HG03571 (cell line): ENCODE data around the gene LRP1B.
"Not testable (repeated sequence)": the region's sequence is repeated elsewhere in the genome, so short reads cannot be mapped to it uniquely, and the experiment has no call there.

Source experiments
- ATAC-seq: cut with Tn5 transposase; IDR thresholded peaks from one replicate; pipeline ENCODE4 v1.9.1; 2021; ENCODE audit not compliant: unreplicated experiment

The LRP1B gene

DNA sequence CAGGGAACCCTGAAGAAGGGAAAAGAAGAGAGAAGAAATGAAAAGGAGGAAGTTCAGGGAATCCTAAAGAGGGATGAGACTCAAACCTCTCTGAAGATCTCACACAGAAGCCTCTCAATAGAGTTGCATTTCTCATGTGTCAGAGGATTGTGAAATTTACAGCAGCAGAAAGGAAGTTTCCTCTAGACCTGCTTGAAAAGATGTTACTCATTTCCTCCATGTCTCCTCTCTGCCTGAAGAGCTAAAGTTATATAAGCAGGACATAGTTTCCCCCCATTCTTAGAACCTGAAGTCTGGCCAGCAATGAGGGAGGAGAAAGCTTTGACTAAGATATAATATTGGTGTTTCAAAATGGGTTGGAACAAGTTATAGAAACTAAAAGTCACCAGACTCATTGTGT, 1155.6 kb downstream of the LRP1B start:
- ATAC-seq: no peak

DNA sequence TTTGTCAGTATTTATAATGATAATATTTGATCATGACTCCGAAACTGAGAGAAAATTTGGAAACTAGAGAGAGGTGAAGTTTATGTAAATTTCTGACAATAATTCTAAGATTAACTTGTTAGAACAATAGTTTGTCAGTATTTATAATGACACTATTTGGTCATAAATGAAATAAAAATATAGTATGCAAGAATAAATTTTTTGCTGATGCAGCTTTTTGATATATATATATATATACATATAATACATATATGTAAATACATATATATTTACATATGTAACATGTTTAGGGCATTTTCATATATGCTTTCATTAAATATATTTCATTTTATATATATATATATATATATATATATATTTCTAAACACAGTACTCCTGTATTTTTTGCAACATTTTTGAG, 1158.1 kb downstream of the LRP1B start:
- no peak for ATAC-seq

DNA sequence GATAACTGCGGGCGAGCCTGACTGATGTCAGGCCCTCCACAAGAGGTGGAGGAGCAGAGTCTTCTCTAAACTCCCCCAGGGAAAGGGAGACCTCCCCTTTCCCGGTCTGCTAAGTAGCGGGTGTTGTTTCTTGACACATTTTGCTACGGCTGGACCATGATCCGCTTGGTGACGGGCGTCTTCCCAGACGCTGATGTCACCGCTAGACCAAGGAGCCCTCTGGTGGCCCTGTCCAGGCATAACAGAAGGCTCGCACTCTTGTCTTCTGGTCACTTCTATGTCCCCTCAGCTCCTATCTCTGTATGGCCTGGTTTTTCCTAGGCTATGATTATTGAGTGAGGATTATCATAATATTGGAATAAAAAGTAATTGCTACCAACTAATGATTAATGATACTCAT, 1166.5 kb downstream of the LRP1B start:
- ATAC-seq: not testable (repeated sequence)

DNA sequence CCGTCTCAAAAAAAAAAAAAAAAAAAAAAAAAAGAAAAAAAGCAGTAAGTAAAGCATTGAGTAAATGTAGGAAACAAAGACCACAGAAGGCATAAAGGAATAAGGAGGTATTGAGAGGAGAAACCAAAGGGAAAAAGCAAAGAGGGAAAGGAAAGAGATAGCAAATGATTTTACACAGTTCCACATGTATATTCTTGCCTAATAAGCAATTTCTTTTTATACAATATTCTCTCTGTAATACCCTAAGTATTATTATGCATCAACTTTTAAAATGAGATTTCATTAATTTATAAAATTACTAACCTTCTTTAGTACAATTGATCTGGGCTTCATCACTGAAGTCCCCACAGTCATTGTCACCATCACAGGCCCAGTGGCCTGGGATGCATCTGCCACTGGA, 1180.9 kb downstream of the LRP1B start:
- no peak for ATAC-seq

DNA sequence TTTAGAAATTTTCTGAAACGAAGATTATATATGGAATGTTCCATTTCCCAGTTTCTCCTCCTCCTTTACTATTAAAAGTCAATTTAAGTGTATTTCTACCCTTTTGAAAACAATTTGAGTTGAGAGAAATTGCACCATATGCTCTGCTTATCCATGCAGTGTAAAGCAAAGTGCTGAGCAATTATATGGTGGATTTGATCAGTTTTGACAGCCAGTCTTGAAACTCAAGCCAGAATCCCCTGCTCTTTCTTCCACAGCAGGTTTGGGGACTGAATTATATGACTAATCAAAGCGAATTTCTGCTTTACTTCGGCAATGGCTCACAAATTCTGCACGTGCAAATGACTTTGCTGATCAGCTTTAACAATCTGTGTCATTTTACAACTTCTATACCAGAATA, 1183.6 kb downstream of the LRP1B start:
- no peak for ATAC-seq

DNA sequence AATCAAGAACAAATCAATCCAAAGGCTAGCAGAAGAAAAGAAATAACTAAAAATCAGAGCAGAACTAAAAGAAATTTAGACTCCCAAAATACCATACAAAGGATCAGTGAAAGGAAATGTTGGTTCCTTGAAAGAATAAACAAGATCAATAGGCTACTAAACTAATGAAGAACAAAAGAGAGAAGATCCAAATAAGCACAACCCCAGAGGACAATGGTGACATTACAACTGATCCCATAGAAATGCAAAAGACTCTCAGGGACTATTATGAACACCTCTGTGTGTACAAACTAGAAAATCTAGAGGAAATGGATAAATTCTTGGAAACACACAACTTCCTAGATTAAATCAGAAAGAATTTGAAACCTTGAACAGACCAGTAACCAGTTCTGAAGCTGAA, 1186.9 kb downstream of the LRP1B start:
- no peak for ATAC-seq

DNA sequence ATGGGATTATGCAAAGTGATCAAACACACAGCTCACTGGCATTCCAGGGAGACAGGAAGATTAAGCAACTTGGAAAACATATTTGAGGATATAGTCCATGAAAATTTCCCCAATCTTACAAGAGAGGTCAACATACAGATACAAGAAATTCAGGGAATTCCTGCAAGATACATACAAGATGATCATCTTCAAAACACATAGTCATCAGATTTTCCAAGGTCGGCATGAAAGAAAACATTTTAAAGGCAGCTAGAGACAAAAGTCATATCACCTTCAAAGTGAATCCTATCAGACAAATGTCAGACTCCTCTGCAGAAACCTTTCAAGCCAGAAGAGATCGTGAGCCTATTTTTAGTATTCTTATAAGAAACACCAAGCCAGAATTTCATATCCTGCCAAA, 1188.5 kb downstream of the LRP1B start:
- ATAC-seq: no peak

DNA sequence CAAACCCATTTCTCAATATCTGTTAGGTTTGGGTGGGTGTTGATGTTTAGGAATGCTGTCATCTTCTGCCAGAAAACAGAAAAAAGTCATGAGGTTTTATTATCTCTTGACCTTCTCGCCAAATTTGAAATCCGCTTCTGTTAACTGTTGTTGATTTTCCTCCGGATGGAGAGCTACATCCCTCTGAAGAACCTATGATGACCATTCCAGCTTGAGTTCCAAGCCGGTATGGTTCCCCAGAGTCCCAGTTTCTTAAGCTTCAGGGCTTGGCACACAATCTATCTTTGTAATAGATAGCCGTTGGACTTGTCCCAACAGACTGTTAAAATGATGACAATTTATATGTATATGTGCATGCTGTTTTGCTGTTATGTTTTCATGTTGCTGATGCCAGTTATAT, 1201.0 kb downstream of the LRP1B start:
- ATAC-seq: no peak

DNA sequence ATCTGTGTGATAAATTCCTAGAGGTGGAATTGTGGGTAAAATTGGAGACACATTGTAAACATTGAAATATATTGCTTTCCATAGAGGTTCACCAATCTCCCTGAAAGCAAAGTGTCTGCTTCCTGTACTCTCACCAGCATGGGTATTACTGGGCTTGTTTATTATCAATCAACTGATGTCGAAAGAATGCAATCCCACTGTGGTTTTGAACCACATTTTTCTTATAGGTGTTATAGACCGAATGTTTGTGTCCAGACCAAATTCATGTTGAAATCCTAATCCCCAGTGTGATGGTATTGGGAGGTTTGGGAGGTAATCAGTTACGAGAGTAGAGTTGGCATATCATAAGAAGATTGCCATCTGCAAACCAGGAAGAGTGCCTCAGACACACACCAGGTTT, 1212.4 kb downstream of the LRP1B start:
- no peak for ATAC-seq

DNA sequence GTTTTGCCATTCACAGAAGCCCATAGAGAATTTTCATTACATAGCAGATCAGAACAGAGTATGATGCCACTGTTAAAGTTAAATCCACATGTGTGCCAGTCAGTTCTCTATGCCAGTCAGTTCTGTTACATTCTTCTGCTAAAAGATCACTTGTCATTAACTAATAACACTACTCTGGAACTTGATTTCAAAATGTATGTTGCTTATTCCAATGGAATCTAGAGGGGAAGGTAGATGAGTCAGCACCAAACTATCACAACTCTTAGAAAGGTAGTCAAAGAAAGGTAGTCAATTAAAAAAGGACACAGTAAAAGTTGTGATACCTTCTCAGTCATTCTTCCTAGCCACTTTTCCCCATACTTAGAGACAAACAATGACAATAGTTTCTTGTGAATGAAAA, 1214.4 kb downstream of the LRP1B start:
- no peak for ATAC-seq

DNA sequence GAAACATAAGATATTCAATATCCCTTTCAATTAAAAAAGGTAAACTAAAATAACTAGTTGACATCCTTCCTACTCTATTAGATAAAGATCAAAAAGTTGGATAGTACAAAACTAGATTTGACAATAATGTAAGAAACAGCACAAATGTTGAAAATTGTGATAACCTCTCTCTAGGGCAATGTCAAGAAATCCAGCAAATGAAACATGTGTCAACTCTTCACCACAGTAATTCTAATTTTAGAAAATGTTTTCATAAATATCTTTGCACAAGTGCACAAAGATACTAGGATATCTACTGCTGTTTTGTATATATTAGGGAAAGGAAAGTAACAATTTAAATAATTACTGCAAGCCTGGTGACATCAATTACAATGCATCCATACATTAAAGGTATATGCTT, 1220.1 kb downstream of the LRP1B start:
- ATAC-seq: no peak

DNA sequence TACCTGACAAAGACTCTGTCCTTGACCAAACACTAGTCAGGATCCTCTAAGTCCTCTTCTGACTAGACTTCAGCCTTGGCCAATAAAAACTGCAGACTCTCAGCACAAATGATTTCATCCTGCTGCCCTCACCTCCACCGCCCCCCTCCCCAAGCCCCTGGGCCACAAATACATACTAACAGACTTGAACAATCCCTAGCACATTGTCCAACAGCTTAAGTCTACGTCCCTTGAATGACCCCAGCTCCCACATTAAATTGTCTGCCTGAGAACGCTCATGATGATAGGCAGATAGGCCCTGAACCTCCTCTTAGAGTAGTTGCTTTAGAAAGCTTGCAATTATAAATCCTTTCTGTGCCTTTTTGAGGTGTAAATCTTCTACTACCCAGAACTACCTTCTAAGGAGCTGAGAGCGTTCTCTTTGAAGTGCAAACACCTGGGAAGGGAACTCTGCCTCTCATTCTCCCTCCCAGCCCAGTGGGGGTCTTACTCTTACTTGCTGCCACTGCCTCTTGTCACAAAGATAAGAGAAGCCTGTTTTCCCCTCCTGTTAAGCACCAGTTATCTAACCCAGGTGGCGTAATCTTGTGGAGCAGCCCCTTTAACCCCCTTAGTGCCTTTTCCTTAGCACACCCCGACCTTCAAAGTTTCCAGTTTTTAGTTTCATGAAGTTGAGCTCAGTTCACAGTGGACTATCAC, 1225.6 kb downstream of the LRP1B start:
- no peak for ATAC-seq

DNA sequence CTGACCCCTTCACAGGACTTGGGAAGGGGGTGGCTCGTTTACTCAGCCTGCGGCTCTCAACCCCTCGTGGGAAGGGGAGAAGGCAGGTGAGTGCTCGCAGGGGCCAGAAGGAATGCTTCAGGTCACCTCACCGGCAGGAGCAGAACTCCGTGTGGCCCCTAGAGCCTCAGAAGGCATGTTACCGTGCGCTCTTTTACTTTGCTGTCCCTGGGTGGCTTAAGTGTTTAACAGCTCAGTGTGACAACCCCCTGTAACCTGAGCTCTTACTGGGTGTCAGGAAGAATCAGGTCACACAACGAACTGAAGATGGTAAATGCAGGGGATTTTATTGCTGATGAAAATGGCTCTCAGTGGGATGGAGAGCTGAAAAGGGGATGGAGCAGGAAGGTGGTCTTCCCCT, 1235.4 kb downstream of the LRP1B start:
- no peak for ATAC-seq

DNA sequence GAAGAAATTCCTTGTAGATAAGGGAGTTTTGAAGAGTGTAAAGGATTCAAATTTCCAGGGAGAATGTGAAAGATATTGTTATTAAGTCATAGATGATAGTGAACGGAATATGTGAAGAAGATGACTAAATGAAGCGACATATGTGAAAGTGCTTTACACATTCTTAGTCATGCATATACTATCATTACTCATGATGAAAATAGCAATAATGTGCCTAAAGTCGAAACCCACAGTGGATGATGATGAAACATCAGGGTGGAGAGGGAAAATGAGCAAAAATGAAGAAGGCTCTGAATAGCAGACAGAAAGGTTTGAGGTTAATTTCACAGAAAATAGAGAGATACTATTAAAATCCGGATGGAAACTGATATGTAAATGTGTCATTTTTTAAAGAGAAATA, 1237.1 kb downstream of the LRP1B start:
- ATAC-seq: no peak

DNA sequence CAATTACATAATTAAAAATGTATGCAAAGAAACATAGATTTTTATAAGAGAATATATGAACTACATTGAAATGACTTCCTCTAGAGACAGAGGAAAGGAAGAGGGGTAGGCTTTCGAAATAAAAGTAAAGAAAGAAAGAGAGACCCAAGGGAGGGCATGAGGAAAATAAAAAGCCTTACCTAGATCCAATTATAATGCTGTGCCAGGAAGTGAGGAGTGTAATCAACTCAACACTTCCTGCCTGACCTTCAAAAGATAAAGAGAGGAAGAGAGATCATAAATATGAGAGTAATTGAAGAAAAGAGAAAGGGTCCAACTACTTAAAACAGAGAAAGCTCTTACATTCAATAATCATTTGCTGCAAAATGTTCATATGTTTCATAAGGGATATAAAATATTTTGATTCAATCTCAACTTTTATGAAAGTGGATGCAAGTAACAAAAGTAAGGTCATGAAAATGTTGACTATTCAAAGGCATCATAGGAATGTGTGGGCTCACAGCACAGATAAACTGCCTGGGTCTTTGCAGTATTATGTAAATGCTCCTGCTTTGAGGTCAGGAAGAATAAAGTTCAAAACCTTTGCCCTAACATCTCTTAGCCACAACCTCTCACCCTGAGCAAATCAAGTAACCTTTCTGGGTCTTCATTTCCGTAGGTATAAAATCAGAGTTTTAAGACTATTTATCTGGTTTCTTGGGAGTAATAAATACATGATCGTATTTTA, 1237.7 kb downstream of the LRP1B start:
- no peak for ATAC-seq

DNA sequence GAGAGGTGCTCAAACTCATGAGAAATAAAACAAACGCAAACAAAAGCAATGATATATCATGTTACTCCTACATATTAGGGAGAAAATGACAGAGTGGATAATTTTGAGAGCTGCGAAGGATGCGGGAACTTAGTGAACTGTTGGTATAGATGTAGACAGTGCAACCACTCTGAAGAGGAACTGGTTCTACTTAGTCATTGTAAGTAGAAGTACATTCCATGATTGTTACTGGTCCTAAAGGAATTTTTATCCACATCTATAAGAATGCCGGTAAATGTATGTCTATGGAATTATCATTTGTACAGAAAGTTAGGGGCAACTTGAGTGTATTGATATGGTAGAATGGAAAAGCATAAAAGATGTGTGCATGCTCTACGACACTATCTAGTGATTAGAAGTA, 1238.4 kb downstream of the LRP1B start:
- no peak for ATAC-seq

DNA sequence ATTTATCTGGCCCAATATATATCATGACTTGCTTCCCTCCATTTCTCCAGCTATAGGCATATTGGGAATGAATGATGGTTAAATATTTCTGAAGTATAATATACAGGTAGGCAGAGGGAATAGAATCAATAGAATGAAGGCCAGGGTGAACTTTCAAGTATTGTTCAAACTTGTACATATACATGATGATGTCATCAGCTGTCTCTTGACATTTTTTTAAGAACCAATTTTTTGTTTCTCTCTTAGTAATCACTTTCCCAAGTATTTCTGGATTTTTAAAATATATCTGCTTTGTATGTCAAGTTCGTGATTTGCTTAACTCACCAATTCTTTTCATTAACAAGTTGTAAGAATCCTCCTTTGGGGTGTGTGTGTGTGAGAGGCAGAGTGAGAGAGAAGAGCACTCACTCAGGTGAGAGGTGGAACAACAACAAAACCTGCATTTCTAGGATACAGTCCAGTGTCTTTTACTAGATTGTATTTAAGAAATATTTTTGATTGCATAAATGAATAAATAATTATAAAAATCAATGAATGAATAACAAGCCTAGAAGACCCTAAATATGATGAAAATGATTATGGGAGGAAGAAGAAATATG, 1239.1 kb downstream of the LRP1B start:
- ATAC-seq: no peak

DNA sequence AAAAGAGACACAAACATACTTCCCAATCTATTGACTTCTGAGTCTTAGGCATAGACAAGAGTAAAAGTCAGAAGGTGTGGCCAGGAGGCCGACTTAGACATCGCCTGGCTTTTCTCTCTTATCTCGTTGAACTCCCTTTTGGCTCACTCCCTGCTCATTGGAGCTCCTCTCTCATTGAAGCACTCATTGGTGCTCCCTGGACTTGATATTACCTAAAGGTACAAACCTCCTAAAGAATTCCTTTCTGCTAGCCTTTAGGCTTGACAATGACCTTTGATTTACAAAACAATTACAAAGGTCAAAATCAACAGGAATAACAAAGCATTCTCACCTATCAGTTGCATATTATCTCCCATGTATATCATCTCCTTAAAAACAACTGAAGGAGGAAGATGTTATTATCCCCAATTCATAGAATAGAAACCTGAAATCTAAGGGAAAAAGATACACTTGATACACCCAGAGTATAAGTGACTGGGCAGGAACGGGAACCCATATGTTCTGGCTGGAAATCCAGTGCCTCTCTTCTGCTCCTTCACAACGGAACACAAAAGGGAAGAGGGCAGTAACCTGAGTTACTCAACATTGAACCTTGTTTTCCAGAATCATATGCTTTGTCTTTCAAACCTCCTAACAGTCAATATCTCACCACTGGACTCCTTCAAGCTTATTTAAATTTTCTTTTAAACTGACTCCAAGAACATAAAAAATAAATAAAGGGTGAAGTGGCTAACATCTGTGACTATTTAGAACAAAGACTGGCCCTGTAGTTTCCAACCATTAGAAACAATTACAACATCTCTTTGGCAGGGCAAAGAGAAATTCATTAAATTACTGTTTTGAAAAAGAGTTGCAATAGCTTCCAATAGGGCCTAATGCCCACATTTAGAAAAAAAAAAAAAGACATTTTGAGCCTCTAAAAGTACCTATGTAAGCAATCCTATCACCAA, 1247.9 kb downstream of the LRP1B start:
- no peak for ATAC-seq

DNA sequence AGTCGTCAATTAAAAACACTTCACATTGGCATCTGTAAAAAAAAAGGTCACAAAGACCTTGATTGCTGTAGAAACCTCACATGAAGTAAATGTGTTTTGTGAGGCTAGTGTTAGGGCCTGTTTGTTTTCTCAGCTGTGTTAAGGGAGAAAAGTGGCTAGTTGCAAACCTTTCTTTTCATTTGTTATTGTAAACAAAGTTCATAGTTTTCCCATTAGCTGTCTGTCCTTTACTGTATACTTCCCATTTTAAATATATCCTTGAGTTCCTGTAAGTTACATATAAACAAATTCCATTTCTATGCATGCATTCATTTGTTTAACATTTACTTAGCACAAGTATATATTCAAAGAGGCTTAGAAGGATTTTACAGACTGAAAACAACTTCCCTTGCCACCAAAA, 1250.2 kb downstream of the LRP1B start:
- no peak for ATAC-seq

DNA sequence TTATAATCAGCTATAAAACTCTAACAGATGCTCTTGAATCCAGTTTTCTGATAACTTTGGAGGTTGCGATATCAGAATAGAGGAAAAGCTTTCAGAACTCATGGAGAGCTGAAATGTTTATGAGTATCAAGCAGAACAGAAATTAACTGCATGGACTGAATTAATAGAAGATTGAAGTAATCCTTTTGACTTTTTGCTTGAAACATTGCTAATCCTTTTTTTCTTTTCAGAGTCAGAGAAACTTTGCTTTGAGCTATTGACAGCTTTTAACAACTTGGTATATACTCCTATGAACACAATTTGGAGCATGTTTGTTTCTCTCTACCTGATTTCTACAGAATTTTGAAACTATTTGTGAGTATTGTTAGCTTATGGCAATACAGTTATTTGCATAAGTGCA, 1254.8 kb downstream of the LRP1B start:
- no peak for ATAC-seq

DNA sequence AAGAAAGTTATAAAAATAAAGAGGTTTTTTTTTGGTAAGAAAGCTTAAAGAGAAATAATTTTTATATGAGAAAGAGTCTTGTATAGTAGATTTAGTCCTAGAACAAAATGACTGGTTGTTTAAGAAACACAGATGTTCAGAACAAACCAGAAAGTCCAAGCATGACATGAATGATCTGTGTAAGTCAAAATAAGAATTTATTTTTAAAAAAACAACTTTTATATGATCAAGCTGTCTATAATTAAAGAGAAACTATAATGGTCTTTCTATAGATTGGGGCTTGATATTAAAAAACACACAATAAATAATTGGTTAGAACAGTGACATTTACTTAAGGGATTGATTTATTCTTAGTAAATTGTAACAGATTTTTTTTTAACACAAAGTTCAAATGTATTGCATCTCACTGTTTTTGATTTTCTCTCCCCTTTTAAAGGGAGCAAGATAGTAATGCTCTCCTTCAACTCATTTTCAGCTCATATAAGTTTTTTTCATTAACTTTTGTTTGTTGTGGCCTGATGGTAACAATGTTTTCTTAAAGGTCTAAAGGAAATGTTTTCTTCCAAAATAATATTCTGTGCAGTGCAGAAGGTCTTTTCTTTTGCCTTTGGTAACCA, 1256.8 kb downstream of the LRP1B start:
- no peak for ATAC-seq
